Measurements from ENCODE around the gene NUDT14.
A peak's percentile ranks its signal among the peaks of the same experiment; 100 is the strongest.

NUDT14 gene

GRCh38 chr14:105211758-105212089 is 30.6 kb upstream of the NUDT14 start:
- DNase-seq: no peak

GRCh38 chr14:105211086-105211757 is 30.1 kb upstream of the NUDT14 start:
- DNase-seq: no peak

GRCh38 chr14:105210266-105211025 is 29.3 kb upstream of the NUDT14 start:
- no peak for DNase-seq

DNA sequence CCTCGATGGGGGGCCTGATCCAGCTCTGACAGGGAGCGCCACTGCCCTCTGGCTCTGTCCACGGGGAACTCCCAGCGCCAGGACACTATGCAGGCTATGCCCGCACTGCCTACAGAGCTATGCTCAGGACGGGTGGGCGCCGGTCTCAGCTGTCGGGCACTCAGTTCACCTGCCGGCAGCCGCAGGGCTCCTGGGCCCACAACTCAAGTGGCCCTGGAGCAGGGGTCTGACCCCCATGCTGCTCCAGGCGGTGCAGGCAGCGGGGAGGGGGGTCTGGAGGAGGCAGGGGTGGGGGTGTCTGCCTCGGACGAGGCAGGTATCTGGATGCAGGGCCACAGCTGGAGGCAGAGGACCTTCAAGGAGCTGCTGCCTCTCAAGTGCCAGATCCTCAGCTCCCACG is 28.5 kb upstream of the NUDT14 start:
- DNase-seq: no peak

- DNase-seq: no peak
These were observed 28.0 kb upstream of the NUDT14 start for GRCh38 chr14:105209091-105209490.

- no peak for DNase-seq
These were observed 27.6 kb upstream of the NUDT14 start for GRCh38 chr14:105208738-105209075.

GRCh38 chr14:105207996-105208737 is 27.1 kb upstream of the NUDT14 start:
- DNase-seq: no peak

GRCh38 chr14:105207460-105207901 is 26.4 kb upstream of the NUDT14 start:
- DNase-seq: no peak

GRCh38 chr14:105206873-105207272 is 25.8 kb upstream of the NUDT14 start:
- no peak for DNase-seq

DNA sequence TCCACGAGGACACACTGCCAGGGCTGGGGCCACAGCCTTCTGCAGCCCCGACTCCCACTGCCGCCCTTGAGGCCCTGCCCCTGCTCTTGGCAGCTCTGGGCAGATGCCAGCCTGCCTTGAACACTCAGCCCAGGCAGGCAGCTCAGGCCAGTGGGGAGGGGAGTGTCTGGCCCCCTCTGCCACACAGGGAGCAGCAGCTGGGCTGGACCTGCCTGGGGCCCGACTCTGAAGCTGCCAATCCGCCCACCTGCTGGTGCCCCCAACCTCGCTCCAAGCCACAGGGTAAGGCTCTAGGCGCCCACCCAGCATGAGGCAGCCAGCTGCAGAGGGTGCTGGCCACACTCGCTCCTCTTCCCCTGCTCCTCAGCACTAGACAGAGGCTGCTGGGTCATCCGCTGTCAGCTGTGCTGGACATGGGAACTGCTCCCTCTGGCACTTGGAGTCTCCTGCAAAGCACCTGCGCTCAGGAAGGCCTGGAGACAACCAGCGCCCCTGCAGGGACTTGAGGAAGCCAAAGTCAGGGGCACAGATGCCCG is 24.6 kb upstream of the NUDT14 start:
- DNase-seq: no peak

DNA sequence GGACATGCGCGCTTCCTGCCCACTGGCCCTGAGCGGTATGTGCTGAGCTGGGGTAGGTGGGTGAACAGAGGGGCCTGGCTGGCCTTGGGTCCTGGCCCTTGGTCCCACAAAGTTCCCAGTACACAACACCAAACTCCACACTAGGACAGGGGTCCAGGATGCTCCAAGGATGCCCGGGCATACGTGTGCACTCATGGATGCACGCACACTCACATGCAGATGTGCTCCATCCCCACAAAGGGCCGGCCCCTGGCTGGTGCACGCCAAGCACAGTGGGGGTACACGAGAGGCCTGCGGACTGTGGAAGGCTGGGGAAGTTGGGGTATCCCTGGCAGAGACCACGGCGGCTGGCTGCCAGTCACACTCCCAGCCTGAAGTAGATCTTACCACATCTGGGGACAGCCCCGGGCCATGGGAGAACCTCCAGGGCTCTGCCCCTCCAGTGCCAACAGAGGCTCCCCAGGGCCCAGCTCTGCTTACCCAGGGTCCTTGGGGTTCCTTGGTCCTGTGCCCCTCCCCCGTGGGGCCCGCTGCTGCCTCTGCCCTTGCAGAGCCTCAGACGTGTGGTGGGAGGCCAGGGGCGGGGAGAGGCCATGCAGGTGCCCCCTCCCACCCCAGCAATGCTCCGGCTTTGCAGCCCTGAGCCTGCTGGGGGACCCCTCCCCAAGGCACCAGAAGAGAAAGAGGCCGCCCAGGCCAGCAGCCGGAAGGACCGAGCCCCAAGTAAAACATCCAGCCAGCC is 24.0 kb upstream of the NUDT14 start:
- DNase-seq: no peak

- DNase-seq: no peak
These were observed 23.3 kb upstream of the NUDT14 start for GRCh38 chr14:105204206-105204930.

DNA sequence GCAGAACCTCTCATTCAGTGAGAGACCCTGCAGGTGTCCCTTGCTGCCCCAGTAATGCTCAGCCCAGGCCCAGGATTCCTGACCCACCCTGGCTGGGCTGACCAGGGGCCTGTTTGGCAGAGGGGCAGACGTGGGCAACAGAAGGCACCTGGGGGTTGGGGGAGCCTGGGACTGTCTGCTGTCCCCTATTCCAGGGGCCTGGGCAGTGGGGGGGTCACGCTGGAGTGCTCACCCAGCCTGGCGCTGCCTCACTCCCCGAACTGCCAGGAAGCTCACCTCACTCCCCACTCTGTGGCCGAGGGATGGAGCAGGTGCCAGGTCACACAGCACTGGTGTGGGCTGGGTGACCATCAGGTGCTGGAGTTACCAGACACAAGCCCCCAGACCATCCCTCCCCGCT is 22.6 kb upstream of the NUDT14 start:
- no peak for DNase-seq

- peak; percentile 18 to 57 (median 46) for DNase-seq
These were observed 22.0 kb upstream of the NUDT14 start for GRCh38 chr14:105203057-105203531.

DNA sequence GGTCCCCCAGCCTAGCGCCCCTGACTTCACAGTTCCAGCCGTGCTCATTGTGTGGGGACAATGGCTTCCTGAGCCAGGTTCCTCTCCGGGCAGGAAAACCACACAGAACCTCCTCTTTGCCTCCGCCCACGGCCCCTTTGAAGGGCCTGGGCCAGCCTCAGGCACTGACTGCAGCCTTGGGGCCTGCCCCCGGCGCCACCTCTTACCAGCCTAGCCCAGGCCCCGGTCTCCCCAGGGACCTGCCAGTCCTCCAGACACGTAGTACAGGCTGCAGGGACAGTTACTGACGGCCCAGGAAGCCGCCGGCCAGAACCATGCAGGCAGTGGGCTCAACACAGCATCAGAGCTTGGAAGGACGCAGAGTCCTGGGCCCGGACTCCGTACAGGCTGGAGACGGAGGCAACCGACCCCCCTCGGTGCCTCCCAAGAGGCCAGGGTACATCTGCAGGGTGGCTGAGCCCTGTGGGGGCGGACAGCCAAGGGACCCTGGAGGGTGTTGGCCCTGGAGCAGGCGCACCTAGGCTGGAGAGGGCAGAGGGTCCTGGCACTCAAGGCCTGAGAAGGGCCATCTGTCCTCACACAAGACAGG is 20.9 kb upstream of the NUDT14 start:
- DNase-seq: no peak

DNA sequence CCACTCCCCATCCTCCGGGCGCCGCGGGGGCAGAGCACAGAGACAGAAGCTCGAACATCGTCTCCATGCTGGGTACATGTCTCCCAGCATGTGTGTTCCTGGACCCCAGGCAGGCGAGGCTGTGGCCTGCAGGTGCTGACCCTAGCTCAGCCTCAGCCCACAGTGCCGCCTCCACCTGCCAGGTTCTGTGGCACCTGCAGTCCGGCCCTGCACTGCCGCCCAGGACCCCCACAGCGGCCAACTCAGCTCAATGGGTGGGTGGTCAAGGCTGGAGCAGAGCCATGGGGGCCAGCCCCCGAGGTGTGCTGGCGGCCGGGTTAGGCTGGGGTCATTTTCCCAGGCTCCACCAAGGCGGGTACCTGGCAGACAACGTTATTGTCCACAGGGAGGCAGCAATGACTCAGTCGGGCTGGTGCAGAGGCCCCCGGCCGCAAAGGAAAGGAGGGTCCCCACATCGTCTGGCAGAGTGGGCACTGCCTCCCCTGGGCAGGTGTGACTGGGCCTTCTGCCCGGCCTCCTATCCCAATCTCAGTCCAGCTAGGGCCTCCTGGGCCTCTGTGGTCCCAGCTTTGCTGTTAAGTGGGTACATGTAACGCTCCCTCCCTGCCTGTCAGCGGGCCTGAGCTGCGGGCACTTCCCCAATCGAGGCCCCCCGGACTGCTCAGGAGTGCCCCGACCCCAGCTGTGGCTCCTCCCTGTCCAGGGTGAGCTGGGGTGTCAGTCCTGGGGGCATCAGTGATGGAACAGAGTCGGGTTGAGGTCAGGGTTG is 20.2 kb upstream of the NUDT14 start:
- no peak for DNase-seq

- DNase-seq: no peak
These were observed 19.5 kb upstream of the NUDT14 start for GRCh38 chr14:105200641-105201040.

- no peak for DNase-seq
These were observed 19.0 kb upstream of the NUDT14 start for GRCh38 chr14:105200074-105200473.

DNA sequence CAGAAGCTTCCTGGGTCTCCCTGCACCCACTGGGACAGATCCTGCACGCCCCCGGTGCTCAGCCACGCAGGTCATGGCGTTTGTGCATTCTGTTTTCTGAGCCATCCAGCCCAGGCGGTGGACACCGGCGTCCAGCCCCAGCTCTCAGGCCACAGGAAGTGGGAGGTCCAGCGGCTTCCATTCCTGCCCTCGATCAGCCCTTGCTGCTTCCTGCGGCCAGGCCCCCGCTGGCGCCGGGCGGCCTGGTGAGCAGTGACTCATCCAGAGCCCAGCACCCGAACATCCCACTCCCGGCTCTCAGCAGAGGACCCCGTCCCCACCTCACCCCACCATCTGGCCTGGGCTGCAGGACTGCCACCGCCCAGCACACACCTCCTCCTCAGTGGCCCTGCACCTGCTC is 18.0 kb upstream of the NUDT14 start:
- no peak for DNase-seq

- DNase-seq: no peak
These were observed 17.5 kb upstream of the NUDT14 start for GRCh38 chr14:105198588-105198987.

GRCh38 chr14:105197211-105197641 is 16.1 kb upstream of the NUDT14 start:
- DNase-seq: no peak

All from activated naive CD4-positive, alpha-beta T cell (primary cell).